Testis (tissue), 2 donors: Measurements from ENCODE around the gene CEP89.

ENCODE experiments used
- CTCF ChIP-seq, 3 experiments: fragments of 450-650 bp in 2 of 3; fragments of 200-600 bp in 1 of 3; sonication (generic) in 1 of 3; IDR thresholded peaks; one replicate each; pipeline ENCODE4 v1.5.1; 2016 to 2019; ENCODE audit warnings: antibody characterized with exemption in 3 of 3, mild to moderate bottlenecking in 2 of 3, moderate library complexity in 1 of 3
- POLR2A ChIP-seq: fragments of 450-650 bp; IDR thresholded peaks from one replicate; pipeline ENCODE4 v1.6.1; 2017; ENCODE audit warnings: antibody characterized with exemption, mild to moderate bottlenecking, moderate library complexity

- TF ChIP-seq POLR2A (no peak), CTCF (IDR thresholded peaks at IDR 0.05) (no peak)
These were observed 75.1 kb downstream of the CEP89 start for GRCh38 chr19:32896516-32897214.
